ENCODE results near the gene GPR108.

GPR108 gene

GRCh38 chr19:6685962-6686627 is 51.3 kb downstream of the GPR108 start:
- no peak for TF ChIP-seq ZBTB7A (IDR thresholded peaks at IDR 0.05; ENCODE audit: low read depth)
- TF ChIP-seq EGR1 (IDR thresholded peaks at IDR 0.05) = no peak
- no peak for TF ChIP-seq FOXM1 (IDR thresholded peaks at IDR 0.05; ENCODE audit: borderline replicate concordance, low read depth)
- no peak for TF ChIP-seq NFIC (IDR thresholded peaks at IDR 0.05)
- no peak for TF ChIP-seq USF1 (IDR thresholded peaks at IDR 0.05)
- TF ChIP-seq TAF1 (IDR thresholded peaks at IDR 0.05; ENCODE audit: low read depth) = no peak
- TF ChIP-seq TEAD4 (IDR thresholded peaks at IDR 0.05) = no peak
- TF ChIP-seq TCF12 (IDR thresholded peaks at IDR 0.05; ENCODE audit: low read depth) = no peak
- no peak for TF ChIP-seq RAD21 (IDR thresholded peaks at IDR 0.05; ENCODE audit: low read depth)
- TF ChIP-seq REST (IDR thresholded peaks at IDR 0.05; ENCODE audit: low read depth) = no peak
- TF ChIP-seq, protein P1, sequence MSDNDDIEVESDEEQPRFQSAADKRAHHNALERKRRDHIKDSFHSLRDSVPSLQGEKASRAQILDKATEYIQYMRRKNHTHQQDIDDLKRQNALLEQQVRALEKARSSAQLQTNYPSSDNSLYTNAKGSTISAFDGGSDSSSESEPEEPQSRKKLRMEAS (IDR thresholded peaks at IDR 0.05) = no peak
- no peak for TF ChIP-seq YY1 (IDR thresholded peaks at IDR 0.05; ENCODE audit: low read depth)

- TF ChIP-seq FOXM1 (IDR thresholded peaks at IDR 0.05; ENCODE audit: borderline replicate concordance, low read depth) = no peak
- no peak for TF ChIP-seq TCF12 (IDR thresholded peaks at IDR 0.05; ENCODE audit: low read depth)
- TF ChIP-seq CEBPB (IDR thresholded peaks at IDR 0.05) = no peak
- no peak for TF ChIP-seq NFIC (IDR thresholded peaks at IDR 0.05)
- no peak for TF ChIP-seq RAD21 (IDR thresholded peaks at IDR 0.05; ENCODE audit: low read depth)
- TF ChIP-seq EP300 (IDR thresholded peaks at IDR 0.05; ENCODE audit: borderline replicate concordance) = no peak
- TF ChIP-seq CREB1 (IDR thresholded peaks at IDR 0.05; ENCODE audit: low read depth) = no peak
- no peak for TF ChIP-seq USF1 (IDR thresholded peaks at IDR 0.05)
- no peak for TF ChIP-seq EGR1 (IDR thresholded peaks at IDR 0.05)
- no peak for TF ChIP-seq YY1 (IDR thresholded peaks at IDR 0.05; ENCODE audit: low read depth)
- TF ChIP-seq TEAD4 (IDR thresholded peaks at IDR 0.05) = no peak
- TF ChIP-seq, protein P1 (IDR thresholded peaks at IDR 0.05) = no peak
Measured at GRCh38 chr19:6685482-6685881, 51.9 kb downstream of the GPR108 start.

GRCh38 chr19:6683971-6684370 is 53.4 kb downstream of the GPR108 start:
- no peak for TF ChIP-seq EGR1 (IDR thresholded peaks at IDR 0.05)
- no peak for TF ChIP-seq ZBTB7A (IDR thresholded peaks at IDR 0.05; ENCODE audit: low read depth)
- no peak for TF ChIP-seq EP300 (IDR thresholded peaks at IDR 0.05; ENCODE audit: borderline replicate concordance)

DNA sequence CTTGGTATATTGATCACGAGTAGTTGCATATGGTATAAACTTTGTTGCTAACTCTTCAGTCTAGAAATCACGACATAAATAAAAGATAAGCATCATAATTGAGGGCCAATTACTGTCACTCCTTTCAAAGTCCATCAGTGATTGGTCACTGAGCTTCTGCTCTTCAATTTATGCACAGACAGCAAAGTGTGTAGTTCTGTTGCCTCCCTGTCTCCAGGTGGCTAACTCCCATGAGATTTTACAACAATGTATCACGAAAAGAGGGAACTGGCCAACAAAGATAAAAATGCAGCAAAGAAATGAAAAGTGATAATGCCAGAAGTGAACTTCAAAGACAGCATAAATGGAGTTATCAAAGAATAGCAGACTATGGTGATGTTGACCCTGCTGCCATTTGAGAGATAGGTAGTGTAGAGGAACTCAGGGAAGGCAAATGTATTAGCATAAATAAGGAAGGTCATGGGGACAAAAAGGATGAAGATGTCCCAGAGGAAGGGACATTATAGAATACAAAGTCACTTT is 54.7 kb downstream of the GPR108 start:
- no peak for TF ChIP-seq TCF12 (IDR thresholded peaks at IDR 0.05; ENCODE audit: low read depth)

GRCh38 chr19:6680141-6680540 is 57.2 kb downstream of the GPR108 start:
- TF ChIP-seq TCF12 (IDR thresholded peaks at IDR 0.05; ENCODE audit: low read depth) = no peak
- no peak for TF ChIP-seq TEAD4 (IDR thresholded peaks at IDR 0.05)
- TF ChIP-seq, protein P1 (IDR thresholded peaks at IDR 0.05) = no peak
- no peak for TF ChIP-seq EGR1 (IDR thresholded peaks at IDR 0.05)
- TF ChIP-seq USF1 (IDR thresholded peaks at IDR 0.05) = no peak
- no peak for TF ChIP-seq FOXM1 (IDR thresholded peaks at IDR 0.05; ENCODE audit: borderline replicate concordance, low read depth)
- no peak for TF ChIP-seq ZBTB7A (IDR thresholded peaks at IDR 0.05; ENCODE audit: low read depth)
